CD4-positive, alpha-beta memory T cell (primary cell): ENCODE results near the gene EGFL7. TPM values are rescaled to one million over a fixed set of nuclear protein-coding genes. Genes with fewer than 3 reads are reported as not detected.

Source experiments
- CTCF ChIA-PET: fragments of 350-600 bp; sonication (Branson Sonifier 250); formaldehyde crosslinking; loops from one replicate; lab custom pipeline; 2021; ENCODE audit warnings: inconsistent platforms; ENCODE audit not compliant: partially characterized antibody; lab: Charles Lee
- POLR2A ChIA-PET: fragments of 350-600 bp; sonication (Branson Sonifier 250); formaldehyde crosslinking; loops from one replicate; lab custom pipeline; 2021; ENCODE audit not compliant: partially characterized antibody; lab: Charles Lee
- DNase-seq, 5 donors: peaks; one replicate each; pipeline versions ENCODE4 v3.0.0 to v3.0.0-alpha.2; 2020 to 2022; ENCODE audit warnings: mixed read lengths in 1 of 5
- H3K27ac ChIP-seq: one replicate; pipeline ENCODE4 v1.7.0; 2013; ENCODE audit warnings: low read depth, low read length
- H3K27me3 ChIP-seq: 2 replicates; pipeline ENCODE4 v1.7.0; 2013; ENCODE audit warnings: mild to moderate bottlenecking, low read length, moderate library complexity; ENCODE audit not compliant: insufficient read depth
- H3K36me3 ChIP-seq: 2 replicates; pipeline ENCODE4 v1.7.0; 2013; ENCODE audit warnings: mild to moderate bottlenecking, low read length, moderate library complexity; ENCODE audit not compliant: insufficient read depth
- H3K4me1 ChIP-seq: 2 replicates; pipeline ENCODE4 v1.7.0; 2013; ENCODE audit warnings: mild to moderate bottlenecking, low read length, moderate library complexity; ENCODE audit not compliant: insufficient read depth
- H3K4me3 ChIP-seq, 2 donors: one replicate each; pipeline ENCODE4 v1.7.0; 2013; ENCODE audit warnings: low read length in 2 of 2, mild to moderate bottlenecking in 1 of 2
- H3K9me3 ChIP-seq, 2 donors: one replicate each; pipeline ENCODE4 v1.7.0; 2013; ENCODE audit warnings: low read length in 2 of 2, control low read depth in 1 of 2; ENCODE audit not compliant: control insufficient read depth in 1 of 2
- H3K27ac Mint-ChIP-seq, 7 donors: one replicate each; pipeline ENCODE4 v1.8.0; 2020 to 2021; ENCODE audit warnings: mixed read lengths in 7 of 7, mild to moderate bottlenecking in 6 of 7, inconsistent platforms in 3 of 7, moderate library complexity in 3 of 7
- H3K27me3 Mint-ChIP-seq, 2 donors: one replicate each; pipeline ENCODE4 v1.8.0; 2020 to 2021; ENCODE audit warnings: mixed read lengths in 2 of 2
- H3K36me3 Mint-ChIP-seq, 2 donors: one replicate each; pipeline ENCODE4 v1.8.0; 2020 to 2021; ENCODE audit warnings: mixed read lengths in 2 of 2, inconsistent platforms in 1 of 2, mild to moderate bottlenecking in 1 of 2
- H3K4me1 Mint-ChIP-seq, 4 donors: one replicate each; pipeline ENCODE4 v1.8.0; 2020 to 2021; ENCODE audit warnings: mixed read lengths in 4 of 4, mild to moderate bottlenecking in 1 of 4
- H3K4me3 Mint-ChIP-seq, 8 donors: one replicate each; pipeline ENCODE4 v1.8.0; 2020 to 2021; ENCODE audit warnings: mixed read lengths in 8 of 8, mild to moderate bottlenecking in 7 of 8, moderate library complexity in 6 of 8, inconsistent platforms in 3 of 8
- H3K9me3 Mint-ChIP-seq, 8 donors: one replicate each; pipeline ENCODE4 v1.8.0; 2020 to 2021; ENCODE audit warnings: mixed read lengths in 8 of 8, mild to moderate bottlenecking in 5 of 8, inconsistent platforms in 3 of 8, moderate library complexity in 1 of 8
- intact Hi-C: fragments of 100-400 bp; cut with micrococcal nuclease; formaldehyde crosslinking; loops from one replicate; pipeline ENCODE4 v1.15.1; 2023
- polyA plus RNA-seq, 2 donors: library from polyadenylated mRNA; unstranded; fragments of 300-500 nt; fragmentation: Illumina TruSeq; gene quantifications; one replicate each; pipeline ENCODE4 v1.2.3, GENCODE V29; 2021
- total RNA-seq, 2 experiments: library from RNA; stranded (reverse); gene quantifications; one replicate each; pipeline ENCODE4 v1.2.3, GENCODE V29; 2021

EGFL7 gene
- total and polyA plus RNA-seq, 4 experiments from 2014 or later, result 0.64 TPM; not detected in 3

DNA sequence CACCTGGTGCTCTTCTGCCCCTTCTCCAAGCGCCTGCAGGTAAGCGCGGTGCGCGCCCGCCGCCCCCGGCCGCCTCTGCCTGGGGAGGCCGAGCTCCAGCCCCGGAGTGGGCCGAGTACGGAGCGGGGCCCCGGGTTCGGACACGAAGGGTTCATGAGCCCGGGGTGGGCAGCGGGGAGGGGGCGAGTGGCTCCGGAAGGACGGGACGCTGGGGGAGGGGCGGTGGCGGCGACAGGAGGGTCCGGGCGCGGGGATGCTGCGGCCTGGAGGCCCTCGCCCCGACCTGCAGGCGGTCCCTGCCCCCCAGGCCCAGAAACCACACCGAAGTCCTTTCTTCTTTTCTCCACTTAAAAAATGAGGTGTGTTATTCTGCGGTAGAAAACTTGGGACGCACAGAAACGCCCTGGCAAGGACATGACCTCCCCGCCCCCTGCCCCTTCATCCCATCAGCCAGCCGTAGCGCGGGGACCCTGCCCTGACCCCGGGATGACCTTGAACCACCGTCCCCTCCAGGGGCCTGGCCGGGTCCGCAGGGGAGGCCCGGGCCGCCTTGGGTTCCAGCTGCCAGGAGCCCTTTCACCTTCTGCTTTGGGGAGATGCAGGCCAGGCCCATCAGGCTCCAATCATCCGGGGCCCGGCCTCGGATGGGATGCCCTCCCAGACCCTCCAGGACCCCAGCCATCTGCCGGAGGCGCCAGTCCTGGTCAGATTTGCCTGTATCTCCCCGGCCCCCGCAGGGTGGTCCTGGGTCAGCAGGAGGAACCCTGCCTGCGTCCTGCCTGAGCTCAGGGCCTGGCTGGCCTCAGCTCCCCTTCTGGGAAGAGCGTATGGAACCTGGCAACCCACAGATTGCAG, 50.2 kb downstream of the EGFL7 start:
- Histone ChIP-seq H3K36me3 (no peaks in the 10 kb centered on the region), H3K27me3 (peaks cover 8% of the 10 kb centered on the region), H3K4me3 (no peak overlapping the region), H3K4me1 (peaks cover 4% of the 10 kb centered on the region), H3K9me3 (no peaks in the 10 kb centered on the region), H3K27ac (no peak overlapping the region)
- H3K9me3 Mint-ChIP-seq, result no peaks in the 10 kb centered on the region
- H3K4me3 Mint-ChIP-seq, result peak overlapping the region in 2 of 8 donors; percentile 21 to 48
- H3K36me3 Mint-ChIP-seq, result no peaks in the 10 kb centered on the region
- intact Hi-C loops, result no loop called here
- H3K27me3 Mint-ChIP-seq, result peaks cover 9 to 18% of the 10 kb centered on the region in 2 donors
- POLR2A ChIA-PET, result interaction anchor here (4.8 kb wide), 1 partner anchor 15 kb away, joined by 25 read pairs; no protein-coding TSS in a partner anchor
- H3K27ac Mint-ChIP-seq, result no peak overlapping the region
- DNase-seq, result no peak
- peaks cover 0 to 5% (median 2%) of the 10 kb centered on the region in 4 donors for H3K4me1 Mint-ChIP-seq
- CTCF ChIA-PET, result no interaction called here

GRCh38 chr9:136713550-136713949, 50.8 kb downstream of the EGFL7 start:
- H3K9me3 Mint-ChIP-seq, result no peaks in the 10 kb centered on the region
- POLR2A ChIA-PET, result interaction anchor here (1.2 to 4.8 kb wide), 2 partner anchors 12 to 15 kb away, joined by 3 to 25 read pairs; no protein-coding TSS in a partner anchor

DNA sequence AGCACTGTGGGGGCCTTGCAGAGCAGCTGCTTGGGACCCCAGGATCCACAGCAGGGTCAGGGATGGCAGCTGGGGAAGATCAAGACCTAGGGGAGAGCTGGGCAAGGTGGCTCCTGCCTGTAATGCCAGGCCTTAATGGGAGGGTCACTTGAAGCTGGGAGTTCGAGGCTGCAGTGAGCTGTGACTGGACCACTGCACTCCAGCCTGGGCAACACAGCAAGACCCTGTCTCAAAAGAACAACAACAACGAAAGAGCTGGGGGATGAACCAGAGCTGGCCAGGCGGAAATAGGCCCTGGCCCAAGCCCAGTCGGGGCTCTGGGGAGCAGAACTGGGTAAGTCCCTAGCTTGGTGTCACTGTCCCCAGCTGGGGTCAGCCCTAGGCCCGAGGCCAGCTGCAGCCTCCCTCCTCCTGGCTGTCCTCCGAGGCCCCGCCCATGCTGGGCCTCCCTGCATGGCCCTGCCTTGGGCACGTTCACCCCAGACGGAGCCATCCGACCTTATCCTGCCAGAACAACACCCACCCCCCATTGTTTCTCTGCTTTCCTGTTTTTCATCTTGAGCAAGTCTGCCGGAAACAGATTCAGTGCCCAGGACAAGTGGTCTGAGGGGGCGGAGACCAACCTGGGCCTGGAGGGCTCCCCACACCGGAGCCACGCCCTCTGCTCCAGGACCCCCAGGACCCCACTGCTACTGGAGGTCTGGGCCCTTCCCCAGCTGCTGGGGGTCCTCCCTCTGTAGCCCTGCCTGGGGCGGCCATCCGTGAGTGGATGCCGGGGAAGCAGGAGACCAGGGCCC, 51.6 kb downstream of the EGFL7 start:
- H3K9me3 Mint-ChIP-seq, result no peaks in the 10 kb centered on the region

More at GRCh38 chr9:136713550-136713949, 50.8 kb downstream of the EGFL7 start:
- CTCF ChIA-PET, result no interaction called here
- H3K36me3 ChIP-seq, result no peaks in the 10 kb centered on the region
- peaks cover 9 to 18% of the 10 kb centered on the region in 2 donors for H3K27me3 Mint-ChIP-seq
- no peak overlapping the region for H3K27ac ChIP-seq
- intact Hi-C loops, result no loop called here
- no peaks in the 10 kb centered on the region for H3K36me3 Mint-ChIP-seq
- H3K4me1 ChIP-seq, result peaks cover 4% of the 10 kb centered on the region
- H3K4me3 Mint-ChIP-seq, result no peak overlapping the region
- no peak for DNase-seq
- no peaks in the 10 kb centered on the region for H3K9me3 ChIP-seq
- H3K27ac Mint-ChIP-seq, result no peak overlapping the region
- peaks cover 0 to 5% (median 2%) of the 10 kb centered on the region in 4 donors for H3K4me1 Mint-ChIP-seq
- H3K4me3 ChIP-seq, result no peak overlapping the region
- H3K27me3 ChIP-seq, result peaks cover 8% of the 10 kb centered on the region

DNA sequence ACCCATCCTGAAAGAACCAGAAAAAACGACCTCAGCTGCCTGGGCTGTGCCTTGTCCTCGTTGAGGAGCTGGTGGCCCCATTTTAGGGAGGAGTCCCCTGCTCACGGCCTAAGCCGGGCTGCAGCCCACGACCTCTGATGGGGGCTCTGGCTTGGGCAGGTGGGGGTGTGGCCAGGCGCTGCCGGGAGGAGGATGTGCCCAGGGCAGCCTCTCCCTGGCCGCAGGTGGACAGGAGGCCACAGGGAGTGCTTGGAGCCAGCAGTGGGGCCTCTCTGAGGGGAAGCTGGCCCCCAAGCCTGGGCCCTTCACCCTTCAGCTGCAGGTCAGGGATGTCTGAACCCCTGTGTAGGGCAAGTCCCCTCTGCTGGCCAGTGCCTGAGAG, 52.2 kb downstream of the EGFL7 start:
- CTCF ChIA-PET, result no interaction called here
- Histone ChIP-seq H3K36me3 (no peaks in the 10 kb centered on the region), H3K27me3 (peaks cover 8% of the 10 kb centered on the region), H3K9me3 (no peaks in the 10 kb centered on the region), H3K4me3 (no peak overlapping the region), H3K4me1 (peaks cover 7% of the 10 kb centered on the region), H3K27ac (no peak overlapping the region)
- Mint-ChIP-seq H3K36me3 (no peaks in the 10 kb centered on the region), H3K27ac (no peak overlapping the region), H3K4me3 (no peak overlapping the region), H3K27me3 (peaks cover 9 to 18% of the 10 kb centered on the region in 2 donors), H3K4me1 (peaks cover 0 to 5% (median 2%) of the 10 kb centered on the region in 4 donors), H3K9me3 (no peaks in the 10 kb centered on the region)
- no peak for DNase-seq
- intact Hi-C loops, result no loop called here
- POLR2A ChIA-PET, result interaction anchor here (4.8 kb wide), 1 partner anchor 13 kb away, joined by 25 read pairs; no protein-coding TSS in a partner anchor

More for the DNA sequence above, 51.6 kb downstream of the EGFL7 start:
- Mint-ChIP-seq H3K27ac (no peak overlapping the region), H3K27me3 (peaks cover 9 to 18% of the 10 kb centered on the region in 2 donors), H3K4me1 (peaks cover 0 to 5% (median 2%) of the 10 kb centered on the region in 4 donors), H3K4me3 (peak overlapping the region in 1 of 8 donors; percentile 21), H3K36me3 (no peaks in the 10 kb centered on the region)
- Histone ChIP-seq H3K27me3 (peaks cover 8% of the 10 kb centered on the region), H3K4me3 (no peak overlapping the region), H3K4me1 (peaks cover 6% of the 10 kb centered on the region), H3K9me3 (no peaks in the 10 kb centered on the region), H3K36me3 (no peaks in the 10 kb centered on the region), H3K27ac (no peak overlapping the region)
- POLR2A ChIA-PET, result interaction anchor here (1.2 to 4.8 kb wide), 2 partner anchors 11 to 14 kb away, joined by 3 to 25 read pairs; no protein-coding TSS in a partner anchor
- CTCF ChIA-PET, result no interaction called here
- no peak for DNase-seq
- intact Hi-C loops, result no loop called here

- Histone ChIP-seq H3K4me3 (no peak overlapping the region), H3K27ac (no peak overlapping the region), H3K27me3 (peaks cover 8% of the 10 kb centered on the region), H3K36me3 (no peaks in the 10 kb centered on the region), H3K9me3 (no peaks in the 10 kb centered on the region), H3K4me1 (peaks cover 3% of the 10 kb centered on the region)
- Mint-ChIP-seq H3K4me3 (no peak overlapping the region), H3K4me1 (peaks cover 0 to 2% (median under 1%) of the 10 kb centered on the region in 4 donors), H3K27ac (no peak overlapping the region), H3K36me3 (peaks cover 4% of the 10 kb centered on the region in 2 donors), H3K27me3 (peaks cover 2 to 7% of the 10 kb centered on the region in 2 donors), H3K9me3 (no peaks in the 10 kb centered on the region)
- intact Hi-C loops, result no loop called here
- no peak for DNase-seq
- POLR2A ChIA-PET, result interaction anchor here (0.7 to 1.1 kb wide), 2 partner anchors 10 to 706 kb away, joined by 3 to 4 read pairs; partner anchors contain the start of genes EXD3 and NOXA1
- CTCF ChIA-PET, result no interaction called here
These were observed 54.7 kb downstream of the EGFL7 start for GRCh38 chr9:136717399-136717798.

DNA sequence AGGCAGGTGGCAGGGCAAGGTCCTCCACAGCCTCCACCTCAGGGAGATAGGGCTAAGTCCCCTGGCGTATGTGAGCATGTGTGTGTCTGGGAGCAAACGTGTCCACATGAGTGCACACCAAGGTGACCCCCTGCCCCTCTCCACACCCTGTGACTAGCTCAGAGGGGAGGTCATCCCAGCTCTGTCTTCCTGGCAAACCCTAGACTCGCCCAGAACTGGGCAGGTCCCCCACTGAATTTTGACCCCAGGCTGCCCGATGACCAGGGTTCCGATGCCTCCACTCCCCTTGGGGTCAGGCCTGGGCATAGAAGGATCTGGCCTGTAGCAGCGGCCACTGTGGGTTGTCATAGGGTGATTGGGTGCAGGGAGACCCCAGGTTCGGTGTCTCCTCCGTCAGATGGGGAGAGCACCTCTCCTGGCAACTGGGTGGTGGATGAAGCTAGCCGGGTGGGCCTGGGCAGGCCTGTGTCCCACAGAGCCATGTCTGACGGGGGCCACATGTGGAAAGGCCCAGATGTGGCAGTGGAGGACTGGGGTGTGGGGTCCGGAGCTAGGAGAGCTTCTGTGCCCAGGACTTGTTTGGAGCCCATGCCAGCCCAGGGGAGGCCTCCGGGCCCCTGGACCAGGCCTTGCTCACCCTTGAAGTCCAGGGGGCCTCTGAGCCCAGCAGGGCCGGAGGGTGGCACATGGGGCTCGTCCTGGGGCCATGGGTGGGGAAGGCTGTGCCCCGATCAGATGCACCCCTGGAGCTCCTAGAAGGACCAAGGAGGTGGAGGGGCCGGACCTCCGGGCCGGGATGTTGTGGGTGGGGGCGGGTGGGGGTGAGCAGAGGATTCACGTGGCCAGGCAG, 55.9 kb downstream of the EGFL7 start:
- H3K4me3 ChIP-seq, result no peak overlapping the region
- intact Hi-C loops, result no loop called here
- peak in 1 of 5 donors; percentile 22 for DNase-seq
- H3K9me3 ChIP-seq, result no peaks in the 10 kb centered on the region
- no peak overlapping the region for H3K27ac ChIP-seq
- ChIA-PET CTCF (no interaction called here), POLR2A (interaction anchor here (2.3 kb wide), 1 partner anchor 9 kb away, joined by 17 read pairs; no protein-coding TSS in a partner anchor)
- peaks cover 4% of the 10 kb centered on the region for H3K27me3 ChIP-seq
- no peak overlapping the region for H3K27ac Mint-ChIP-seq
- no peaks in the 10 kb centered on the region for H3K9me3 Mint-ChIP-seq
- H3K27me3 Mint-ChIP-seq, result peaks cover 2 to 3% of the 10 kb centered on the region in 2 donors
- peaks cover 4 to 5% of the 10 kb centered on the region in 2 donors for H3K36me3 Mint-ChIP-seq
- H3K4me1 ChIP-seq, result peaks cover 3% of the 10 kb centered on the region
- H3K4me1 Mint-ChIP-seq, result peaks cover under 1 to 2% (median 1%) of the 10 kb centered on the region in 4 donors
- peak overlapping the region in 1 of 8 donors; percentile 2 for H3K4me3 Mint-ChIP-seq
- peaks cover 3% of the 10 kb centered on the region for H3K36me3 ChIP-seq
